ENCODE data around the gene SRGAP2C.
"Not testable (repeated sequence)": the region's sequence is repeated elsewhere in the genome, so short reads cannot be mapped to it uniquely, and the experiment has no call there.

Gene SRGAP2C

GRCh38 chr1:121384754-121385153 lies 200.0 kb downstream of the SRGAP2C start:
- not testable (repeated sequence) for DNase-seq (ENCODE audit: low spot score)

GRCh38 chr1:121385162-121385561 lies 200.4 kb downstream of the SRGAP2C start:
- DNase-seq (ENCODE audit: low spot score): not testable (repeated sequence)

- not testable (repeated sequence) for DNase-seq (ENCODE audit: low spot score)
These were observed 201.0 kb downstream of the SRGAP2C start for GRCh38 chr1:121385563-121386288.

DNA sequence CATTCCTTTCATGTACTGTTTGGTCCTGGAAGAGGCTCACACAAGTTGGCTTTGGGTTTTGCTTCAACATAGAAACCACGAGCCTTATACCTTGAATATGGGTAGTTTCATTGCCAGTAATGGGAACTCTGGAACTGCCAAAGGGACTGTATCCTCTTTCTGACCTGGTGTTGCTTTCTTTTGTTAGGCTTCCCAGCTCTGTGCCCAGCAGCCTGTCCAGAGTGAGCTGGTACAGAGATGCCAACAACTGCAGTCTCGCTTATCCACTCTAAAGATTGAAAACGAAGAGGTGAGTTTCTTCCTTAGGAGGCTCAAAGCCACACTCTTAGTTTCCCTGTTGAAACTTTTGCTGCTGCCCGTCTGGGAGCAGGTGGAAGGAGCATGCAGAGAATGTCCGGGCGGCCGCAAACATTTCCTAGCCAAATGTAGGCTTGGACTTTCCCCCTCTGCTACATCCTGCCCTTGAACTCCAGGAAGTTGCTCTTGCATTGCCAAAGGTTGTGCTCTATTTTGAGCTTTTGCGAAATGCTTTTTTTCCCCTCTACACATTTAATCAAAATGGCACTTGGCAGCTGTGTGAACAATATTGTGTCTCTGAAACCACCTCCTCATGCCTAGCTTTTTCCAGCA lies 201.7 kb downstream of the SRGAP2C start:
- not testable (repeated sequence) for DNase-seq (ENCODE audit: low spot score)

DNA sequence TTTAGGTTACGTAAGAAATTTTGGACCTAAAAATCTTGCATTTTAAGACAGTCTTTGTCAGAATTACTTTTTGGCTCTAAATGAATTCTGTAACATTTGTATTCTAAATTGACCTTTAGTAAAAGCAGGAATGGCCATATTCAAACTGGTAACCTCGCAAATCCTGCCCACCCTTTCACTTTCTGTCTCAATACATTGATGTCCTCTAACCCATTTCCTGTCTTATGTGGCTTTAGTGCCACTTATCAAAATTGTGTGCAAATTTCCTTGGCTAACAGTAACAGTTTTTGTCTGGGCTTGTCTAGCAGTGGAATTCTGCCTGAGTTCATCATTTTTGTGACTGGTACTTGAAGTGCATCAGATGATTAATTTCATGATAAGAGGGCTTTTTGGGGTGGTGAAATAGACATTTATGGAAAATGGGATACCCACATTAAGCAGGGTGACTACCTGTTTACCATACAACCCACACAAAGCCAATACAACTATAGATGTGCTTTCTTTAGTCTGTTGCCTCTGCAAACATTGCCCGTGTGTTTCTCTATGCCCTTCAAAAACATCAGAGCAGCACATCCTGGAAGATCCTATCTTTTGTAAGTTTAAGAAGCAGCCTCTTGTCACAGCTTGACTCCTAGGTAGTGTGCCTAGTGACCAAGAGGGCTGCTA lies 205.3 kb downstream of the SRGAP2C start:
- DNase-seq (ENCODE audit: low spot score): not testable (repeated sequence)

DNA sequence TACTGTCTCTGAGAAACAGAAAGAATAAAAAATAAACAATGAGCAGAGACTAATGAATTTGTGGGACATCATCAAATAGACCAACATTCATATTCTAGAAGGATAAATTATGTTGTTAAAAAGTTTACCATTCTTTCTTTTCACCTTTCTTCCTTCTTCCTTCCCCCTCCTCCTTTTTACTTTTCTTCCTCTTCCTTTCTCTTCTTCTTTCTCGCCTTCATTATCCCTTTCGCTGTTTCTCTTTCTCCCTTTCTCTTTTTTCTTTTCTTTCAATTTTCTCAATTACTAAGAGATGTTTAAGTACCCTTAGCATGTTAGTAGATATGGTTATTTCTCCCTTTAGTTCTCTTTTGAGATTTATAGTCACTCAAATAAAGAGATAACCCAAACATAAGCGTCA lies 207.4 kb downstream of the SRGAP2C start:
- not testable (repeated sequence) for DNase-seq (ENCODE audit: low spot score)

DNA sequence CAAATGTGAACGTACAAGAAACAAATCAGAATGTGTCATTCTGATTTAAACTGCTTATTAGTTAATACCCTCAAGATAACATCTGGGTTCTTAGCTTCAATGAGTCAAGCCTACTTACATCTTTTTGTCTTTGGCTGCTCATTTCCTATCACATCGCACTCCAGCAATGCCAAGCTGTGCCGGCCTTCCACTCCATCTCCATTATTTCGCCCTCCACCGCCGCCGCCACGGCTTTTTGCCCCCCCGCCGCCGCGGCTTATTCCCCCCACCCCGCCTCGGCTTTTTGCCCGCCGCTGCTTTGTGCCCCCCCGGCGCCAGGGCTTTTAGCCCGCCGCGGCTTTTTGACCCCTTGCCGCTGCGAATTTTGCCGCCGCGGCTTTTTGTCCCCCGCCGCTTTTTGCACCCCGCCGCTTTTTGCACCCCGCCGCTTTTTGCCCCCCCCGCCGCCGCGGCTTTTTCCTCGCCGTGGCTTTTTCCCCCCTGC lies 211.0 kb downstream of the SRGAP2C start:
- not testable (repeated sequence) for DNase-seq (ENCODE audit: low spot score)

GRCh38 chr1:121396335-121397081 lies 211.7 kb downstream of the SRGAP2C start:
- DNase-seq (ENCODE audit: low spot score): not testable (repeated sequence)

DNA sequence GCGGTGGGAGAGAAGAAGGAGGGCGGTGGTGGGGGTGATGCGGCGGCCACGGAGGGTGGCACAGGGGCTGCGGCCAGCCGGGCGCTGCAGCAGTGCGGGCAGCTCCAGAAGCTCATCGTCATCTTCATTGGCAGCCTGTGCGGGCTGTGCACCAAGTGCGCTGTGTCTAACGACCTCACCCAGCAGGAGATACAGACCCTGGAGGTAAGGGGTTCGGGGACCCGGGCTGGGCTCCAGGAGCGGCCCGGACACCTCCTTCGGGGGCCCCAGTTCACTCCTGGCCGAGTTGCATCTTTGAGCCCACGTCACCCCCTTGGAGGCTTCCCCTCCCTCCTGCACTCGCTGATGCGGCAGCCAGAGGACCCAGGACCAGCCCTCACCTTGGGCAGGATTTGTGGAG lies 212.3 kb downstream of the SRGAP2C start:
- DNase-seq (ENCODE audit: low spot score): not testable (repeated sequence)

DNA sequence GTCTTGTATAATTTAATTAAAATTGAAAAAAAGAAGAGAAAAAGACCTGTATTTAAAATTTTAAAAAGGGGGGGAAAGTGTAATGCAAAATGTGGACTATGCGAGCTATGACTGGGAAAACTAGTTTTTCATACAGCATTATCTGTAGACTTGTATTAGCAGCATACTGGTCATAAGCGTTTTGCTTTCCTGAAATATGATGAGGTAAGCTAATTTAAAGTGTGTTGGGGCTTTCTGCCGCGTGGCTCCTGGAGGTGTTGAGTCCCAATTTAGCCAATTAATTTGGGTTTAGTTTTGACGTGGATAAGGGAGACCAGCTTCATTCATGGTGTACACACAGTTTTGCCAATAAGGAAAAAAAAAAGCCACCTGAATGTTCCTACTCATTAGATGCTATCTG lies 214.4 kb downstream of the SRGAP2C start:
- not testable (repeated sequence) for DNase-seq (ENCODE audit: low spot score)

- not testable (repeated sequence) for DNase-seq (ENCODE audit: low spot score)
These were observed 215.3 kb downstream of the SRGAP2C start for GRCh38 chr1:121400108-121400507.

DNA sequence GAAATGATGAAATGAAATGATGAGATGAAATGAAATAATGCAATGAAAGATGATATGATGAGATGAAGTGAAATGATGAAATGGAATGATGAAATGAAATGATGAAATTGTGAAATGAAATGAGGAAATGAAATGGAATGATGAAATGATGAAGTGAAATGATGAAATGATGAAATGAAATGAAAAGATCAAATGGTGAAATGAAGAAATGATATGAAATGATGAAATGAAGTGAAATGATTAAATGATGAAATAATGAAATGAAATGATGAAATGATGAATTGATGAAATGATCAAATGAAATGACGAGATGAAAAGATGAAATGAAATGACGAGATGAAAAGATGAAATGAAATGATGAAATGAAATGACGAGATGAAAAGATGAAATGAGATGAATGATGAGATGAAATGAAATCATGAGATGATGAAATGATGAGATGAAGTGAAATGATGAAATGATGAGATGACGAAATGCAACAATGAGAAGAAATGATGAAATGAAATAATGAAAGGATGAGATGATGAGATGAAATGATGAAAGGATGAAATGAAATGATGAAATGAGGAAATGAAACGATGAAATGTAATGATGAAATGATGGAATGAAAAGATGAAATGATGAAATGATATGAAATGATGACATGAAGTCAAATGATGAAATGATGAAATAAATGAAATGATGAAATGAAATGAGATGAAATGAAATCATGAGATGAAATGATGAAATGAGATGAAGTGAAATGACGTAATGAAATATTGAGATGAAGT lies 216.0 kb downstream of the SRGAP2C start:
- not testable (repeated sequence) for DNase-seq (ENCODE audit: low spot score)

DNA sequence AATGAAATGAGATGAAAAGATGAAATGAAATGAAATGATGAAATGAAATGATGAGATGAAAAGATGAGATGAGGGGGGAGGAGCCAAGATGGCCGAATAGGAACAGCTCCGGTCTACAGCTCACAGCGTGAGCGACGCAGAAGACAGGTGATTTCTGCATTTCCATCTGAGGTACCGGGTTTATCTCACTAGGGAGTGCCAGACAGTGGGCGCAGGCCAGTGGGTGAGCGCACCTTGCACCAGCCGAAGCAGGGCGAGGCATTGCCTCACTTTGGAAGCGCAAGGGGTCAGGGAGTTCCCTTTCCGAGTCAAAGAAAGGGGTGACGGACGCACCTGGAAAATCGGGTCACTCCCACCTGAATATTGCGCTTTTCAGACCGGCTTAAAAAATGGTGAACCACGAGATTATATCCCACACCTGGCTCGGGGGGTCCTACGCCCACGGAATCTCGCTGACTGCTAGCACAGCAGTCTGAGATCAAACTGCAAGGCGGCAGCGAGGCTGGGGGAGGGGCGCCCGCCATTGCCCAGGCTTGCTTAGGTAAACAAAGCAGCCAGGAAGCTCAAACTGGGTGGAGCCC lies 216.7 kb downstream of the SRGAP2C start:
- DNase-seq (ENCODE audit: low spot score): not testable (repeated sequence)

DNA sequence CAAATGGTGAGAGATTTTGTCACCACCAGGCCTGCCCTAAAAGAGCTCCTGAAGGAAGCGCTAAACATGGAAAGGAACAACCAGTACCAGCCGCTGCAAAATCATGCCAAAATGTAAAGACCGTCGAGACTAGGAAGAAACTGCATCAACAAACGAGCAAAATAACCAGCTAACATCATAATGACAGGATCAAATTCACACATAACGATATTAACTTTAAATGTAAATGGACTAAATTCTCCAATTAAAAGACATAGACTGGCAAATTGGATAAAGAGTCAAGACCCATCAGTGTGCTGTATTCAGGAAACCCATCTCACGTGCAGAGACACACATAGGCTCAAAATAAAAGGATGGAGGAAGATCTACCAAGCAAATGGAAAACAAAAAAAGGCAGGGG lies 218.5 kb downstream of the SRGAP2C start:
- DNase-seq (ENCODE audit: low spot score): not testable (repeated sequence)

DNA sequence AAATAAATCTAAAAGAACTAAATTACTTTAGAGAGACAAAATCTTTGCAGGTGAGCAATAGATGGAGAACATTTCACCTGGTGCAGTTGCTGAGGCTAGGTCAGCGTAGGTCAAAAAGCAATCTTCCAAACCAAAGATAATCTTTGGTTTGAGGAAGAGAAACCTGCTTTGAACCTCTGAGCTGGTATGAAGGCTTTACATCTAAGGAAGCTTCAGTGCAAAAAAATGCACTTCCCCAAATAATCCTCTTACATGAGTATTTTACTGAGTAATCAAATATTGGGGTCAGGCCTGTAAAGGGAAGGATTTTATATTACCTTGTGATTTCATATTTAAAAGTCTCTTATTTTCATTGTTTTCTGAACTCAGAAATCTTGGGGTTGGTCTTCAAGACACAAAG lies 223.6 kb downstream of the SRGAP2C start:
- DNase-seq (ENCODE audit: low spot score): no peak

DNA sequence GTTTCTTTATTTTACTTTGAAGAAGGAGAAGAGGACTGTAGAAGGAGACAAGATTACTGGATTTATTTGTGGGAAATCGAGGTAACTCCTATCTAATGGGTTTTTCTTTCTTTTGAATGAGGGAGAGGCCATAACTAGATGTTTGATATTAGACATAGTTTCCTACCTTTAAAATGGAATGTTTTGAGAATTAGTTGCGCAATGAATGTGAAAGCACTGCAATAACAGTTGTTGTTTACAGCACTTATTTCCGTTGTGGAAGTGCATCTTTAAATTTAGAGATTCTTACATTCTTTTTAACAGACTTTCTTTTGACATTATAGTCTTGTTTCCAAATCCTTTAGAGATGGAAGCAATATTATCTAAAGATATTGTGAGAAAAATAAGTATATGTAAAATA lies 229.0 kb downstream of the SRGAP2C start:
- DNase-seq (ENCODE audit: low spot score): no peak

- no peak for DNase-seq (ENCODE audit: low spot score)
These were observed 230.1 kb downstream of the SRGAP2C start for GRCh38 chr1:121414905-121415304.

DNA sequence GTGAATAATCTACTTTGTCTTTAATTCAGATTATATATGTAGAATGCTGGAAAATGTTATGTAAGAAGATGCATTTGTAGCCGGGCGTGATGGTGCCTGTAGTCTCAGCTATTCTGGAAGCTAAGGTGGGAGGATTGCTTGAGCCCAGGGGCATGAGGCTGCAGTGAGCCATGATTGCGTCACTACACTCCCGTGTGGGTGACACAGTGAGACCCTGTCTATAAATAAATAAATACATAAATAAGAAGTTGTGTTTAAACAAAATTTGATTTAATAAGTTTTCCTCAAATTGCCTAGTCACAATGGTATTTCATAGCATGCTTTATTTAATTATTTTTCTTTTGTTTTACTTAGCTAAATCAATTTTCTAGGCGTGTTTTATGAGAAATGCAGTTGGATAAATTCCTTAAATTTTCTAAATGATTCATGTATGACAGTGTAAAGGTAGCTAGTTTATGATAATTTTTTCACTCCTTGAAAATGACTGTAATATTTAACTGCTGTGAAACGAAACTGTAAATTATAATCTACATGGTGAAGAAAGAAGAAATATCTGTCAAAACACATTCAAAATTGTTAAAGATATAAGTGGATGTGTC lies 232.6 kb downstream of the SRGAP2C start:
- no peak for DNase-seq (ENCODE audit: low spot score)

DNA sequence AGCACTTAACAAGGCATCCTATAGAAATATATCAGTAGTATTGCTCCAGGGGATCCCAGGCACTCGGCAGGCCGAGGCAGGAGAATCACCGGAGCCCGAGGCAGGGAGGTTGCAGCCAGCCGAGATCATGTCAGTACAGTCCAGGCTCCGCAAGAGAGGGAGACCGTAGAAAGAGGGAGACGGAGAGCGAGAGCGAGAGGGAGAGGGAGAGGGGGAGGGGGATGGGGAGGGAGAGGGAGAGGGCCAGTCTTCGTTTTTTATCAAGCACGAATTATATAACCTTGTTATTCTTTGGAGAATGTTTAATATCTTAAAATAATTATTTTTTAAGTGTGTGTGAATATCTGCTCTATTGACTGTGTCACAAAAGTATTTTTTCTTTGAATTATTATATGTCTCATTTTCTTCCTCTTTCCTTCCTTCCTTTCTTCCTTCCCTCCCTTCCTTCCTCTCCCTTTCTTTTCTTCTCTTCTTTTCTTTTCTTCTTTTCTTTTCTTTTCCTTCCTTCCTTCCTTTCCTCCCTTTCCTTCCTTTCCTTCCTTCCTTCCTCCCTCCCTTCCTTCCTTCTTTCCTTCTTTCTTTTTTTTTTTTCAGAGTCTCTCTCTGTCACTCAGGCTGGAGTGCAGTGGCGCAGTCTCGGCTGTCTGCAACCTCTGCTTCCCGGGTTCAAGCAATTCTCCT lies 233.7 kb downstream of the SRGAP2C start:
- DNase-seq (ENCODE audit: low spot score): no peak

GRCh38 chr1:121419050-121419615 lies 234.4 kb downstream of the SRGAP2C start:
- DNase-seq (ENCODE audit: low spot score): not testable (repeated sequence)

Data from hepatic stellate cell (primary cell).